SH-SY5Y (cell line): ENCODE data around the gene IL15RA.

ENCODE experiments used
- GATA2 ChIP-seq: IDR thresholded peaks from 2 replicates; pipeline ENCODE4 v1.6.1; 2011; ENCODE audit warnings: mild to moderate bottlenecking, low read depth, low read length
- GATA3 ChIP-seq: IDR thresholded peaks from 2 replicates; pipeline ENCODE4 v1.6.1; 2011; ENCODE audit warnings: low read depth, mild to moderate bottlenecking, low read length, moderate library complexity

DNA sequence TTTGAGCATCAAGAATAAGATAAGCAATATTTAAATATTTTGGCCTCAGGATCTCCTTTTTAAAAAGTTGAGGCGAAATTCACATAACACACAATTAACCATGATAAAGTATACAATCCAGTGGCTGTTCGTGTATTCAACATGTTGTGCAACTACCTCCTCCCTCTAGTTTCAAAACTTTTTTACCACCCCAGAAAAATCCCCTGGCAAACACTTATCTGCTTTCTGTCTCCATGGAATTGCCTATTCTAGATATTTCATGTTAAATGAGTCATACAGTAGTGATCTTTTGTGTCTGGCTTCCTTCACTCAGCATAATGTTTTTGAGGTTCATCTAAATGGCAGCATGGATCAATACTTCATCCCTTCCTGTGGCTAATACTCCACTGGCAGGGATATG, 31.8 kb upstream of the IL15RA start:
- no peak for TF ChIP-seq GATA2
- TF ChIP-seq GATA3: no peak
